Endothelial cell of umbilical vein (primary cell): ENCODE measurements around the gene SLC45A2. TPM values are rescaled to one million over a fixed set of nuclear protein-coding genes. Genes with fewer than 3 reads are reported as not detected.
A peak's percentile ranks its signal among the peaks of the same experiment; 100 is the strongest.

Experiments used
- BruUV-seq: library from RNA; stranded (reverse); fragments of 400-500 nt; replicated peaks from 2 replicates; lab custom pipeline; 2021; lab: Mats Ljungman, UMichigan
- CTCF ChIA-PET: fragments of 300-600, 350-600 bp; sonication (Branson Sonifier 250); formaldehyde crosslinking; loops from one replicate; lab custom pipeline; 2021; ENCODE audit warnings: antibody characterized with exemption, inconsistent platforms; lab: Charles Lee
- POLR2A ChIA-PET: fragments of 300-600, 350-600 bp; sonication (Branson Sonifier 250); formaldehyde crosslinking; loops from one replicate; lab custom pipeline; 2021; ENCODE audit warnings: antibody characterized with exemption, inconsistent platforms; lab: Charles Lee
- DNase-seq: peaks from one replicate; pipeline ENCODE4 v3.0.0-alpha.2; 2011; ENCODE audit warnings: low read depth, low spot score
- FAIRE-seq: peaks from 2 replicates; lab custom pipeline; 2011; peaks lifted over from hg19 to GRCh38; lab: Jason Lieb, UNC
- H2AFZ ChIP-seq: 2 replicates; pipeline ENCODE4 v1.6.0; 2012; ENCODE audit warnings: low read depth, low read length, control low read depth, inconsistent platforms
- H3K27ac ChIP-seq: 2 replicates; pipeline ENCODE4 v1.5.1; 2011; ENCODE audit warnings: low read depth, mild to moderate bottlenecking, control low read depth, low read length, moderate library complexity; ENCODE audit not compliant: insufficient read depth
- H3K27me3 ChIP-seq, 2 experiments: 2 replicates each; pipeline versions ENCODE4 v1.6.0 to v1.6.1; 2011; ENCODE audit warnings: low read length in 2 of 2, mixed read lengths in 1 of 2; ENCODE audit not compliant: control insufficient read depth in 2 of 2, insufficient read depth in 2 of 2
- H3K36me3 ChIP-seq, 2 experiments: 2 replicates in 1 of 2; 3 replicates in 1 of 2; pipeline ENCODE4 v1.5.1; 2011; ENCODE audit warnings: low read length in 2 of 2, mild to moderate bottlenecking in 1 of 2, moderate library complexity in 1 of 2; ENCODE audit not compliant: control insufficient read depth in 2 of 2, insufficient read depth in 2 of 2; ENCODE audit errors: extremely low read depth in 1 of 2
- H3K4me1 ChIP-seq: 3 replicates; pipeline ENCODE4 v1.5.1; 2011; ENCODE audit warnings: mild to moderate bottlenecking, low read length; ENCODE audit not compliant: control insufficient read depth, insufficient read depth; ENCODE audit errors: extremely low read depth
- H3K4me2 ChIP-seq: 2 replicates; pipeline ENCODE4 v1.6.1; 2011; ENCODE audit warnings: low read length, control low read depth, mixed read lengths; ENCODE audit not compliant: insufficient read depth
- H3K4me3 ChIP-seq, 3 experiments: fragments of 200-600 bp in 1 of 3; sonication (generic), shearing (Covaris generic) in 1 of 3; replicated peaks in 1 of 3; 2 replicates each; pipeline ENCODE4 v1.5.1; 2011 to 2016; ENCODE audit warnings: control low read depth in 3 of 3, low read length in 3 of 3, mild to moderate bottlenecking in 2 of 3, inconsistent platforms in 1 of 3, low read depth in 1 of 3, moderate library complexity in 1 of 3; ENCODE audit not compliant: insufficient read depth in 1 of 3
- H3K79me2 ChIP-seq: 2 replicates; pipeline ENCODE4 v1.6.0; 2012; ENCODE audit warnings: low read length, inconsistent platforms; ENCODE audit not compliant: control insufficient read depth, insufficient read depth
- H3K9ac ChIP-seq: replicated peaks from 2 replicates; pipeline ENCODE3; 2011; ENCODE audit warnings: low read length, control low read depth; ENCODE audit not compliant: insufficient read depth; ENCODE audit errors: extremely low read depth
- H3K9me1 ChIP-seq: replicated peaks from 3 replicates; pipeline ENCODE4 v1.6.0; 2011; ENCODE audit warnings: mild to moderate bottlenecking, low read length; ENCODE audit not compliant: control insufficient read depth, insufficient read depth; ENCODE audit errors: extremely low read depth
- H3K9me3 ChIP-seq: replicated peaks from 2 replicates; pipeline ENCODE4 v1.5.1; 2012; ENCODE audit warnings: low read length, inconsistent platforms; ENCODE audit not compliant: control insufficient read depth, insufficient read depth
- H4K20me1 ChIP-seq: replicated peaks from 2 replicates; pipeline ENCODE3; 2011; ENCODE audit warnings: mild to moderate bottlenecking, low read length; ENCODE audit not compliant: control insufficient read depth, insufficient read depth; ENCODE audit errors: extremely low read depth
- CTCF ChIP-seq, 2 donors: IDR thresholded peaks; 1 replicate in 1 of 2; 2 replicates in 1 of 2; pipeline ENCODE4 v1.5.1; 2011; ENCODE audit warnings: low read length in 2 of 2, mild to moderate bottlenecking in 2 of 2, moderate library complexity in 2 of 2, control low read depth in 1 of 2, inconsistent platforms in 1 of 2, low read depth in 1 of 2; ENCODE audit not compliant: insufficient read depth in 1 of 2; ENCODE audit errors: extremely low read depth in 1 of 2
- EZH2 ChIP-seq: IDR thresholded peaks from 2 replicates; pipeline ENCODE4 v1.6.1; 2012; ENCODE audit warnings: borderline replicate concordance, low read depth, mild to moderate bottlenecking, moderate library complexity, low read length, inconsistent platforms; ENCODE audit not compliant: severe bottlenecking
- FOS ChIP-seq: IDR thresholded peaks from 2 replicates; pipeline ENCODE4 v1.6.1; 2011; ENCODE audit warnings: mild to moderate bottlenecking, low read length, moderate library complexity, borderline replicate concordance; ENCODE audit not compliant: insufficient read depth
- GATA2 ChIP-seq: IDR thresholded peaks from 2 replicates; pipeline ENCODE4 v1.7.0; 2011; ENCODE audit warnings: low read depth, mild to moderate bottlenecking, moderate library complexity, mixed read lengths, low read length; ENCODE audit not compliant: insufficient read length, insufficient read depth
- MAX ChIP-seq: IDR thresholded peaks from 2 replicates; pipeline ENCODE4 v1.6.1; 2011; ENCODE audit not compliant: insufficient read depth, insufficient read length
- MYC ChIP-seq: IDR thresholded peaks from one replicate; pipeline ENCODE4 v1.6.1; 2011; ENCODE audit warnings: mild to moderate bottlenecking, low read depth, low read length
- POLR2AphosphoS5 ChIP-seq: IDR thresholded peaks from 2 replicates; pipeline ENCODE4 v1.6.1; 2012; ENCODE audit warnings: low read depth, mild to moderate bottlenecking, control low read depth, low read length, moderate library complexity; ENCODE audit not compliant: insufficient read depth
- dilution Hi-C: fragments of 300-500 bp; cut with MboI; formaldehyde crosslinking; loops from one replicate; pipeline ENCODE4 v1.15.0; 2019; ENCODE audit warnings: low sequenced_read_pairs; ENCODE audit not compliant: extremely low pct_ligation_motif_present
- intact Hi-C: fragments of 100-400 bp; cut with micrococcal nuclease; formaldehyde crosslinking; loops from one replicate; pipeline ENCODE4 v1.10.0; 2022
- polyA plus RNA-seq, 4 experiments: library from polyadenylated mRNA; depleted of rRNA in 3 of 4; stranded (reverse) in 3 of 4; unstranded in 1 of 4; fragments of >200 nt; gene quantifications; 2 replicates each; pipeline versions ENCODE4 v1.2.1 to v1.2.3, GENCODE V29; 2011 to 2012; ENCODE audit warnings: missing spikeins in 1 of 4
- total RNA-seq: library from RNA; stranded (reverse); gene quantifications from 2 replicates; pipeline ENCODE4 v1.2.3, GENCODE V29; 2021

The SLC45A2 gene
- total and polyA plus RNA-seq, 2 donors (not counting 3 experiments of a cell fraction or from before 2014, with no cell fraction given) = not detected

DNA sequence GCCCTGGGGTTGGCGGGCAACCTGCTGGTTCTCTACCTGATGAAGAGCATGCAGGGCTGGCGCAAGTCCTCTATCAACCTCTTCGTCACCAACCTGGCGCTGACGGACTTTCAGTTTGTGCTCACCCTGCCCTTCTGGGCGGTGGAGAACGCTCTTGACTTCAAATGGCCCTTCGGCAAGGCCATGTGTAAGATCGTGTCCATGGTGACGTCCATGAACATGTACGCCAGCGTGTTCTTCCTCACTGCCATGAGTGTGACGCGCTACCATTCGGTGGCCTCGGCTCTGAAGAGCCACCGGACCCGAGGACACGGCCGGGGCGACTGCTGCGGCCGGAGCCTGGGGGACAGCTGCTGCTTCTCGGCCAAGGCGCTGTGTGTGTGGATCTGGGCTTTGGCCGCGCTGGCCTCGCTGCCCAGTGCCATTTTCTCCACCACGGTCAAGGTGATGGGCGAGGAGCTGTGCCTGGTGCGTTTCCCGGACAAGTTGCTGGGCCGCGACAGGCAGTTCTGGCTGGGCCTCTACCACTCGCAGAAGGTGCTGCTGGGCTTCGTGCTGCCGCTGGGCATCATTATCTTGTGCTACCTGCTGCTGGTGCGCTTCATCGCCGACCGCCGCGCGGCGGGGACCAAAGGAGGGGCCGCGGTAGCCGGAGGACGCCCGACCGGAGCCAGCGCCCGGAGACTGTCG, 47.3 kb downstream of the SLC45A2 start:
- Histone ChIP-seq H3K4me1 (peaks cover 14% of the 10 kb centered on the region), H3K9me3 (no peaks in the 10 kb centered on the region), H4K20me1 (no peaks in the 10 kb centered on the region), H3K27ac (no peak overlapping the region), H3K27me3 (peaks cover 42 to 49% of the 10 kb centered on the region in 2 experiments), H3K9me1 (no peaks in the 10 kb centered on the region), H3K36me3 (no peaks in the 10 kb centered on the region), H2AFZ (no peak overlapping the region), H3K79me2 (no peaks in the 10 kb centered on the region), H3K9ac (no peak overlapping the region), H3K4me2 (peak overlapping the region; percentile 1), H3K4me3 (no peak overlapping the region)
- dilution Hi-C loops = no loop called here
- DNase-seq (no peak), FAIRE-seq (no peak)
- intact Hi-C loops = no loop called here
- CTCF ChIA-PET = interaction anchor here (2.7 to 6.0 kb wide), 4 partner anchors 33 to 502 kb away, joined by 19 to 345 read pairs (median 51); no protein-coding TSS in a partner anchor
- BruUV-seq = no TSS peak
- POLR2A ChIA-PET = no interaction called here
- TF ChIP-seq FOS = no peak
- no peak for TF ChIP-seq MYC
- TF ChIP-seq POLR2AphosphoS5 = no peak
- TF ChIP-seq GATA2 = no peak
- no peak for TF ChIP-seq CTCF (IDR thresholded peaks at IDR 0.05; ENCODE audit: extremely low read depth in 1 of 2, insufficient read depth in 1 of 2, low read depth in 1 of 2, low read length in 2 of 2)
- no peak for TF ChIP-seq MAX
- TF ChIP-seq EZH2 = peak; percentile 40
